COLO668 (cell line): ENCODE results near the gene IGFBP4.
A peak's percentile ranks its signal among the peaks of the same experiment; 100 is the strongest.
"Not testable (repeated sequence)": the region's sequence is repeated elsewhere in the genome, so short reads cannot be mapped to it uniquely, and the experiment has no call there.

Experiments
- DNase-seq: peaks from one replicate; lab custom pipeline; 2025; ENCODE audit not compliant: unreplicated experiment; lab: John Stamatoyannopoulos, UW

Gene IGFBP4

GRCh38 chr17:40443196-40443987 is at the start of gene IGFBP4:
Gene IGFBP4, plus strand, starts transcription at chr17:40443450. Its CDS starts 286 bp downstream, at chr17:40443736.
- peak; percentile 58 for DNase-seq

- no peak for DNase-seq
These were observed 44.1 kb upstream of the IGFBP4 start for GRCh38 chr17:40399185-40399584.

GRCh38 chr17:40402668-40403067 is 40.6 kb upstream of the IGFBP4 start:
- no peak for DNase-seq

GRCh38 chr17:40404003-40404402 is 39.2 kb upstream of the IGFBP4 start:
- DNase-seq: no peak

GRCh38 chr17:40407460-40407859 is 35.8 kb upstream of the IGFBP4 start:
- DNase-seq: no peak

- not testable (repeated sequence) for DNase-seq
These were observed 33.7 kb upstream of the IGFBP4 start for GRCh38 chr17:40409540-40409939.

GRCh38 chr17:40410082-40410481 is 33.2 kb upstream of the IGFBP4 start:
- no peak for DNase-seq

GRCh38 chr17:40411821-40412220 is 31.4 kb upstream of the IGFBP4 start:
- DNase-seq: no peak

GRCh38 chr17:40412880-40413279 is 30.4 kb upstream of the IGFBP4 start:
- no peak for DNase-seq

GRCh38 chr17:40414312-40414711 is 28.9 kb upstream of the IGFBP4 start:
- DNase-seq: not testable (repeated sequence)

GRCh38 chr17:40415390-40415789 is 27.9 kb upstream of the IGFBP4 start:
- no peak for DNase-seq

GRCh38 chr17:40416671-40417070 is 26.6 kb upstream of the IGFBP4 start:
- no peak for DNase-seq

- DNase-seq: peak; percentile 39
These were observed 26.0 kb upstream of the IGFBP4 start for GRCh38 chr17:40417258-40417608.

GRCh38 chr17:40417609-40418427 is 25.4 kb upstream of the IGFBP4 start, which contains the start of gene TOP2A:
Gene TOP2A, minus strand, starts transcription at chr17:40417896. Its CDS starts 105 bp downstream, at chr17:40417791.
- peak; percentile 94 for DNase-seq

GRCh38 chr17:40418428-40418706 is 24.9 kb upstream of the IGFBP4 start:
- DNase-seq: no peak

GRCh38 chr17:40419559-40420331 is 23.5 kb upstream of the IGFBP4 start:
- DNase-seq: peak; percentile 56

GRCh38 chr17:40422990-40423633 is 20.1 kb upstream of the IGFBP4 start:
- no peak for DNase-seq

- DNase-seq: no peak
These were observed 17.5 kb upstream of the IGFBP4 start for GRCh38 chr17:40425741-40426140.

GRCh38 chr17:40427002-40427491 is 16.2 kb upstream of the IGFBP4 start:
- no peak for DNase-seq

- no peak for DNase-seq
These were observed 12.7 kb upstream of the IGFBP4 start for GRCh38 chr17:40430272-40431230.
